GM12878 (cell line): ENCODE data around the gene DUSP8. TPM values are rescaled to one million over a fixed set of nuclear protein-coding genes. Genes with fewer than 3 reads are reported as not detected.

Experiments used
- ATAC-seq: fragments of 200-7000 bp; cut with Tn5 transposase; 3 replicates; pipeline ENCODE4 v1.9.1; 2020; ENCODE audit warnings: mild to moderate bottlenecking, moderate library complexity
- BruUV-seq: library from RNA; stranded (reverse); fragments of 400-500 nt; replicated peaks from 2 replicates; lab custom pipeline; 2021; lab: Mats Ljungman, UMichigan
- CTCF ChIA-PET: fragments of 300-600 bp; sonication (Branson Sonifier 250); formaldehyde crosslinking; extraction: SDS; loops from one replicate; lab custom pipeline; 2021; ENCODE audit warnings: inconsistent platforms; lab: Yijun Ruan, JAX
- POLR2A ChIA-PET: fragments of 350-600 bp; formaldehyde crosslinking; extraction: SDS; loops from one replicate; lab custom pipeline; 2021; ENCODE audit warnings: inconsistent platforms; lab: Charles Lee
- RAD21 ChIA-PET: fragments of 300-600 bp; sonication (Branson Sonifier 250); formaldehyde crosslinking; loops from one replicate; lab custom pipeline; 2023; ENCODE audit warnings: antibody characterized with exemption; ENCODE audit not compliant: unreplicated experiment; lab: Charles Lee
- SMC1A ChIA-PET: fragments of 300-600 bp; sonication (Branson Sonifier 250); formaldehyde crosslinking; loops from one replicate; lab custom pipeline; 2023; ENCODE audit not compliant: unreplicated experiment, uncharacterized antibody; lab: Charles Lee
- DNase-seq: peaks from one replicate; pipeline ENCODE4 v3.0.0-alpha.2; 2011; ENCODE audit warnings: low read depth, low spot score
- FAIRE-seq: peaks from 3 replicates; lab custom pipeline; 2011; peaks lifted over from hg19 to GRCh38; lab: Jason Lieb, UNC
- H2AFZ ChIP-seq: 2 replicates; pipeline ENCODE4 v1.6.0; 2011; ENCODE audit warnings: low read depth, low read length, control low read depth; ENCODE audit not compliant: control insufficient read depth
- H3K27ac ChIP-seq: 2 replicates; pipeline ENCODE4 v1.5.1; 2011; ENCODE audit warnings: control low read depth; ENCODE audit not compliant: control insufficient read depth, insufficient read depth
- H3K27me3 ChIP-seq, 2 experiments: replicated peaks in 1 of 2; 2 replicates each; pipeline versions ENCODE4 v1.6.0 to v1.6.1; 2011; ENCODE audit warnings: low read length in 1 of 2; ENCODE audit not compliant: control insufficient read depth in 2 of 2, insufficient read depth in 2 of 2
- H3K36me3 ChIP-seq, 2 experiments: 2 replicates each; pipeline ENCODE4 v1.5.1; 2011; ENCODE audit warnings: low read length in 1 of 2; ENCODE audit not compliant: control insufficient read depth in 2 of 2, insufficient read depth in 2 of 2
- H3K4me1 ChIP-seq: 2 replicates; pipeline ENCODE4 v1.6.1; 2011; ENCODE audit warnings: mild to moderate bottlenecking, low read length, moderate library complexity, mixed read lengths; ENCODE audit not compliant: control insufficient read depth, insufficient read depth
- H3K4me2 ChIP-seq: 2 replicates; pipeline ENCODE4 v1.6.0; 2011; ENCODE audit warnings: control low read depth; ENCODE audit not compliant: control insufficient read depth, insufficient read depth
- H3K4me3 ChIP-seq: fragments of 200-600 bp; sonication (generic); 2 replicates; pipeline ENCODE4 v1.5.1; 2016
- H3K79me2 ChIP-seq: 2 replicates; pipeline ENCODE4 v1.6.0; 2011; ENCODE audit warnings: low read length; ENCODE audit not compliant: control insufficient read depth, insufficient read depth
- H3K9ac ChIP-seq: 2 replicates; pipeline ENCODE4 v1.8.0; 2011; ENCODE audit warnings: low read length, control low read depth, mixed read lengths; ENCODE audit not compliant: control insufficient read depth, insufficient read depth
- H3K9me3 ChIP-seq: replicated peaks from 3 replicates; pipeline ENCODE4 v1.5.1; 2011; ENCODE audit warnings: mild to moderate bottlenecking, low read length; ENCODE audit not compliant: control insufficient read depth, insufficient read depth
- H4K20me1 ChIP-seq: 2 replicates; pipeline ENCODE4 v1.6.0; 2011; ENCODE audit not compliant: control insufficient read depth, insufficient read depth
- ATF3 ChIP-seq: IDR thresholded peaks from 2 replicates; pipeline ENCODE4 v1.6.1; 2011; ENCODE audit warnings: low read depth, mild to moderate bottlenecking, low read length, moderate library complexity, borderline replicate concordance; ENCODE audit errors: extremely low read depth
- ATF7 ChIP-seq: fragments of 450-650 bp; IDR thresholded peaks from 2 replicates; pipeline ENCODE4 v1.6.1; 2016; ENCODE audit warnings: low read depth, mild to moderate bottlenecking
- CBFB ChIP-seq: IDR thresholded peaks from 2 replicates; pipeline ENCODE4 v1.6.1; 2016; ENCODE audit warnings: antibody characterized with exemption, low read depth
- CHD1 ChIP-seq: IDR thresholded peaks from 2 replicates; pipeline ENCODE4 v1.6.1; 2012; ENCODE audit warnings: low read depth, low read length, improper control_type of control experiment
- ELK1 ChIP-seq: IDR thresholded peaks from 2 replicates; pipeline ENCODE4 v1.6.1; 2012; ENCODE audit warnings: low read depth, low read length, improper control_type of control experiment
- MTA2 ChIP-seq: fragments of 450-650 bp; IDR thresholded peaks from 2 replicates; pipeline ENCODE4 v1.6.1; 2016; ENCODE audit warnings: low read depth, mild to moderate bottlenecking, moderate library complexity
- NFIC ChIP-seq: IDR thresholded peaks from 2 replicates; pipeline ENCODE4 v1.6.1; 2012; ENCODE audit warnings: low read depth, mild to moderate bottlenecking, inconsistent platforms, low read length, moderate library complexity
- PBX3 ChIP-seq: IDR thresholded peaks from 2 replicates; pipeline ENCODE4 v1.6.1; 2011; ENCODE audit warnings: mild to moderate bottlenecking, low read depth, low read length, moderate library complexity; ENCODE audit not compliant: insufficient replicate concordance
- SP1 ChIP-seq: IDR thresholded peaks from one replicate; pipeline ENCODE4 v1.6.1; 2011; ENCODE audit warnings: low read depth, low read length
- TCF12 ChIP-seq: IDR thresholded peaks from 2 replicates; pipeline ENCODE4 v1.6.1; 2011; ENCODE audit warnings: low read depth, mild to moderate bottlenecking, low read length
- WRNIP1 ChIP-seq: IDR thresholded peaks from 2 replicates; pipeline ENCODE4 v1.6.1; 2011; ENCODE audit warnings: low read depth, low read length, improper control_type of control experiment, borderline replicate concordance
- WGBS: methylation state at CpG from one replicate; pipeline ENCODE4 v1.1.6; 2016; ENCODE audit warnings: low lambda C conversion rate; ENCODE audit not compliant: insufficient replicate concordance, insufficient coverage; ENCODE audit errors: missing lambda C conversion rate; 5-methylcytosine and 5-hydroxymethylcytosine counted together
- in situ Hi-C: fragments of 300-500 bp; cut with MboI; formaldehyde crosslinking; loops from 9 replicates; pipeline ENCODE4 v1.14.3; 2018; ENCODE audit warnings: mixed read lengths
- intact Hi-C: fragments of 100-400 bp; cut with micrococcal nuclease; formaldehyde crosslinking; loops from one replicate; pipeline ENCODE4 v1.14.2; 2022; ENCODE audit not compliant: unreplicated experiment
- polyA plus RNA-seq, 11 experiments: library from polyadenylated mRNA; depleted of rRNA in 4 of 11; unstranded in 6 of 11; stranded (reverse) in 5 of 11; fragments of >200 nt; fragmentation: Nextera tagmentation in 4 of 11; fragmentation: Illumina TruSeq in 1 of 11; extraction: Ambion mirVana in 4 of 11; extraction: Trizol in 1 of 11; gene quantifications; 1 replicate in 1 of 11; 2 replicates in 10 of 11; pipeline versions ENCODE4 v1.2.1 to v1.2.3, GENCODE V29; 2011 to 2016; ENCODE audit warnings: inconsistent platforms in 2 of 11, missing spikeins in 2 of 11, low read depth in 1 of 11
- total RNA-seq, 4 experiments: library from RNA; depleted of rRNA in 3 of 4; stranded (reverse); fragments of >200 nt in 3 of 4; fragmentation: Illumina TruSeq in 1 of 4; extraction: Trizol in 1 of 4; gene quantifications; 2 replicates each; pipeline versions ENCODE4 v1.2.1 to v1.2.3, GENCODE V29; 2013 to 2021
- TF ChIP-seq, protein P1 (sequence below): IDR thresholded peaks from 2 replicates; pipeline ENCODE4 v1.6.1; 2012; ENCODE audit warnings: mild to moderate bottlenecking, low read depth, low read length
- TF ChIP-seq, protein P2 (sequence below): IDR thresholded peaks from 2 replicates; pipeline ENCODE4 v1.6.1; 2012; ENCODE audit warnings: low read length, inconsistent platforms

The DUSP8 gene
- total and polyA plus RNA-seq, 10 of the 15 experiments (the other 5 are each of a cell fraction or from before 2014, with no cell fraction given): 0.04 to 1.7 (median 0.26) TPM; not detected in 6

GRCh38 chr11:1513326-1514296 lies 58.5 kb downstream of the DUSP8 start:
- ChIA-PET RAD21 (interaction anchor here (1.3 to 1.6 kb wide), 2 partner anchors 60 to 311 kb away, joined by 3 to 4 read pairs; no protein-coding TSS in a partner anchor), CTCF (interaction anchor here (0.6 to 1.6 kb wide), 5 partner anchors 15 to 311 kb away, joined by 3 to 7 read pairs (median 5); no protein-coding TSS in a partner anchor), POLR2A (no interaction called here), SMC1A (no interaction called here)
- Histone ChIP-seq H3K4me2 (no peak overlapping the region), H3K27me3 (no peaks in the 10 kb centered on the region), H3K9me3 (no peaks in the 10 kb centered on the region), H3K36me3 (no peaks in the 10 kb centered on the region), H3K79me2 (peaks cover 5% of the 10 kb centered on the region), H4K20me1 (peaks cover 3% of the 10 kb centered on the region; the same call in 1 of the 2 replicates), H3K4me1 (no peaks in the 10 kb centered on the region), H2AFZ (no peak overlapping the region), H3K9ac (no peak overlapping the region), H3K4me3 (no peak overlapping the region), H3K27ac (no peak overlapping the region)
- no peak for DNase-seq
- no peak for ATAC-seq
- BruUV-seq: no TSS peak
- in situ Hi-C loops (no loop called here), intact Hi-C loops (loop anchor here (2.0 kb wide), 1 partner anchor 61 kb away; no protein-coding TSS in a partner anchor)
- FAIRE-seq: no peak
- 84% methylated on average over 23 of the region's 23 CpGs for WGBS
- TF ChIP-seq, protein P1, sequence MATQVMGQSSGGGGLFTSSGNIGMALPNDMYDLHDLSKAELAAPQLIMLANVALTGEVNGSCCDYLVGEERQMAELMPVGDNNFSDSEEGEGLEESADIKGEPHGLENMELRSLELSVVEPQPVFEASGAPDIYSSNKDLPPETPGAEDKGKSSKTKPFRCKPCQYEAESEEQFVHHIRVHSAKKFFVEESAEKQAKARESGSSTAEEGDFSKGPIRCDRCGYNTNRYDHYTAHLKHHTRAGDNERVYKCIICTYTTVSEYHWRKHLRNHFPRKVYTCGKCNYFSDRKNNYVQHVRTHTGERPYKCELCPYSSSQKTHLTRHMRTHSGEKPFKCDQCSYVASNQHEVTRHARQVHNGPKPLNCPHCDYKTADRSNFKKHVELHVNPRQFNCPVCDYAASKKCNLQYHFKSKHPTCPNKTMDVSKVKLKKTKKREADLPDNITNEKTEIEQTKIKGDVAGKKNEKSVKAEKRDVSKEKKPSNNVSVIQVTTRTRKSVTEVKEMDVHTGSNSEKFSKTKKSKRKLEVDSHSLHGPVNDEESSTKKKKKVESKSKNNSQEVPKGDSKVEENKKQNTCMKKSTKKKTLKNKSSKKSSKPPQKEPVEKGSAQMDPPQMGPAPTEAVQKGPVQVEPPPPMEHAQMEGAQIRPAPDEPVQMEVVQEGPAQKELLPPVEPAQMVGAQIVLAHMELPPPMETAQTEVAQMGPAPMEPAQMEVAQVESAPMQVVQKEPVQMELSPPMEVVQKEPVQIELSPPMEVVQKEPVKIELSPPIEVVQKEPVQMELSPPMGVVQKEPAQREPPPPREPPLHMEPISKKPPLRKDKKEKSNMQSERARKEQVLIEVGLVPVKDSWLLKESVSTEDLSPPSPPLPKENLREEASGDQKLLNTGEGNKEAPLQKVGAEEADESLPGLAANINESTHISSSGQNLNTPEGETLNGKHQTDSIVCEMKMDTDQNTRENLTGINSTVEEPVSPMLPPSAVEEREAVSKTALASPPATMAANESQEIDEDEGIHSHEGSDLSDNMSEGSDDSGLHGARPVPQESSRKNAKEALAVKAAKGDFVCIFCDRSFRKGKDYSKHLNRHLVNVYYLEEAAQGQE: no peak
- TF ChIP-seq NFIC: no peak
- TF ChIP-seq WRNIP1: no peak
- TF ChIP-seq MTA2: no peak
- TF ChIP-seq ELK1: no peak
- TF ChIP-seq ATF7: no peak
- TF ChIP-seq SP1: no peak
- TF ChIP-seq ATF3: no peak
- TF ChIP-seq, protein P2, sequence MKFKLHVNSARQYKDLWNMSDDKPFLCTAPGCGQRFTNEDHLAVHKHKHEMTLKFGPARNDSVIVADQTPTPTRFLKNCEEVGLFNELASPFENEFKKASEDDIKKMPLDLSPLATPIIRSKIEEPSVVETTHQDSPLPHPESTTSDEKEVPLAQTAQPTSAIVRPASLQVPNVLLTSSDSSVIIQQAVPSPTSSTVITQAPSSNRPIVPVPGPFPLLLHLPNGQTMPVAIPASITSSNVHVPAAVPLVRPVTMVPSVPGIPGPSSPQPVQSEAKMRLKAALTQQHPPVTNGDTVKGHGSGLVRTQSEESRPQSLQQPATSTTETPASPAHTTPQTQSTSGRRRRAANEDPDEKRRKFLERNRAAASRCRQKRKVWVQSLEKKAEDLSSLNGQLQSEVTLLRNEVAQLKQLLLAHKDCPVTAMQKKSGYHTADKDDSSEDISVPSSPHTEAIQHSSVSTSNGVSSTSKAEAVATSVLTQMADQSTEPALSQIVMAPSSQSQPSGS: no peak
- TF ChIP-seq PBX3: no peak
- TF ChIP-seq CBFB: no peak
- TF ChIP-seq CHD1: no peak
- TF ChIP-seq TCF12: no peak
